C4-2B (cell line): ENCODE measurements around the gene FGFRL1.

Source experiments
- H3K27ac ChIP-seq: fragments of 450-650 bp; 2 replicates; pipeline ENCODE4 v1.5.1; 2017
- ZFX ChIP-seq: fragments of 450-650 bp; IDR thresholded peaks from 2 replicates; pipeline ENCODE4 v1.6.1; 2017
- TF ChIP-seq, protein P1 (sequence below): fragments of 450-650 bp; conservative IDR thresholded peaks from 2 replicates; pipeline ENCODE4 v1.5.1; 2017; ENCODE audit warnings: mild to moderate bottlenecking

The FGFRL1 gene

DNA sequence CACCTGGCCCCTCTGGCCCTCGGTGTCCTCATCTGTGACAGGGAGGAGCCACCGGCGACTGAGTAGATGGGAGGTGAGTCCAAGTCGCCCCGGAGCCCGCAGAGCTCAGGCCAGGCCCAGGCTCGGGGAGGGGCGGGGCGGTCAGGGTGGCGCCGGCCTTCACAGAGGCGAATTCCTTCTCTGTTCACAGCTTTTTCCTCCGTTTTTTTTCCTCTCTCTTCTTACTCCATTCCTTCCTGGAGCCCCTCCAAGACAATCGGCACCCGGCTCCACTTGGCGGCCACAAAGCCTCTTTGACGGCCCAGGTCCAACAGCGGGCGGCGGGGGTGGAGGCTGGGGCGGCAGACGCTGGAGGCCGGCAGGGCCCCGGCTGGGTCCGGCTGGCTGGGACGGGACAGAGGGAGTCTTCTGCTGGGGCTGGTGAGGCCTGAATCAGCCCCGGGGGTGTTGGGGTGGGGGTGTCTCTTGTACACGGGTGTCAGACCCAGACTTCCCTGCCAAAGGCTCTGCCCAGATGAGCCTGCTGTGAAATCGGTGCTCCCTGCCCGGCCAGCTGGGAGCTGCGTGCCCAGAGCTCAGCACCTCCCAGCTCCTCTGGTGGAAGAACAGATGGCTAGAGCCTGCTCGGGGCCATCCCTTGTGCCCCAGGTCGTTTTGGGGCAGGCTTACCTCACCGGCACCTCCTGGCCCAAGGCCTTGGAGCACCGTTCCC lies 22.6 kb downstream of the FGFRL1 start:
- H3K27ac ChIP-seq: no peak overlapping the region
- TF ChIP-seq ZFX: no peak
- TF ChIP-seq, protein P1, sequence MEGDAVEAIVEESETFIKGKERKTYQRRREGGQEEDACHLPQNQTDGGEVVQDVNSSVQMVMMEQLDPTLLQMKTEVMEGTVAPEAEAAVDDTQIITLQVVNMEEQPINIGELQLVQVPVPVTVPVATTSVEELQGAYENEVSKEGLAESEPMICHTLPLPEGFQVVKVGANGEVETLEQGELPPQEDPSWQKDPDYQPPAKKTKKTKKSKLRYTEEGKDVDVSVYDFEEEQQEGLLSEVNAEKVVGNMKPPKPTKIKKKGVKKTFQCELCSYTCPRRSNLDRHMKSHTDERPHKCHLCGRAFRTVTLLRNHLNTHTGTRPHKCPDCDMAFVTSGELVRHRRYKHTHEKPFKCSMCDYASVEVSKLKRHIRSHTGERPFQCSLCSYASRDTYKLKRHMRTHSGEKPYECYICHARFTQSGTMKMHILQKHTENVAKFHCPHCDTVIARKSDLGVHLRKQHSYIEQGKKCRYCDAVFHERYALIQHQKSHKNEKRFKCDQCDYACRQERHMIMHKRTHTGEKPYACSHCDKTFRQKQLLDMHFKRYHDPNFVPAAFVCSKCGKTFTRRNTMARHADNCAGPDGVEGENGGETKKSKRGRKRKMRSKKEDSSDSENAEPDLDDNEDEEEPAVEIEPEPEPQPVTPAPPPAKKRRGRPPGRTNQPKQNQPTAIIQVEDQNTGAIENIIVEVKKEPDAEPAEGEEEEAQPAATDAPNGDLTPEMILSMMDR: no peak

DNA sequence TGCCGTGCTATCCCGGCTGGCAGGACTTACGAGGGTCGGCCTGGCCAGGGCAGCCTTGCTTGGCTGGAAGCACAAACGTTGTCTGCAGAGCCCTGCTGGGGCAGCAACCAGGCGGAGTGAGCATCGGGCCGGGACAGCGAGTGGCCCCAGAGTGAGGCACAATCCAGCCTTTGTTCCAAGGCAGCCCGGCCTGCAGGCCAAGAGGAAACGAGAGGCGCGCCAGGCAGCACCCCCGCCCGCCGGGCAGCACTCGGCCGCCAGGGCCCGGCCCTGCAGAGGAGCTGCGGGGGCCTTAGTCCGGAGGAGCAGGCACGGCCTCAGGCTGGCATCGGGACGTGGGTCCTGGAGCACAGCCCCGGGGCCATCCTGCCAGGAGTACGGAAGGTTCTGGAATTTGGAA lies 24.1 kb downstream of the FGFRL1 start:
- H3K27ac ChIP-seq: no peak overlapping the region
- TF ChIP-seq, protein P1: no peak
- no peak for TF ChIP-seq ZFX

DNA sequence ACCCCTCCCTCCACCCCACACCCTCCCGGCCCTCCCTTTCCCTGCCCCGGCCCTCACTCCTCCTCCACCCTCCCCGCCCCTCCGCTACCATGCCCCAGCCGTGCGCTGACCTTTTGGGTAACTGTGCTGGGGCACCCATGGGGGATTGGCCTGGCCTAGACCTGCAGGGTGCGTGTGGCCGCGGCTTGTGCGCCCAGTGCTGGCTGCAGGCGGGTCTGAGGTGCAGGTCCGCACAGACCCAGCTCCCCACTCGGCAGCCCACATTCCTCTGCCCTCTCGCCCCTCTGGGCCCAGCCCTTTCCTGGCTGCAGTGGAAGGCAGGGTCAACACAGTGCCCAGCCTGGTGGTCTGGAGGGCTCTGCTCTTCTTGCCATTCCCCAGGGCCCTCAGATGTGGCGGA lies 24.7 kb downstream of the FGFRL1 start:
- no peak for TF ChIP-seq ZFX
- TF ChIP-seq, protein P1: no peak
- H3K27ac ChIP-seq: no peak overlapping the region

DNA sequence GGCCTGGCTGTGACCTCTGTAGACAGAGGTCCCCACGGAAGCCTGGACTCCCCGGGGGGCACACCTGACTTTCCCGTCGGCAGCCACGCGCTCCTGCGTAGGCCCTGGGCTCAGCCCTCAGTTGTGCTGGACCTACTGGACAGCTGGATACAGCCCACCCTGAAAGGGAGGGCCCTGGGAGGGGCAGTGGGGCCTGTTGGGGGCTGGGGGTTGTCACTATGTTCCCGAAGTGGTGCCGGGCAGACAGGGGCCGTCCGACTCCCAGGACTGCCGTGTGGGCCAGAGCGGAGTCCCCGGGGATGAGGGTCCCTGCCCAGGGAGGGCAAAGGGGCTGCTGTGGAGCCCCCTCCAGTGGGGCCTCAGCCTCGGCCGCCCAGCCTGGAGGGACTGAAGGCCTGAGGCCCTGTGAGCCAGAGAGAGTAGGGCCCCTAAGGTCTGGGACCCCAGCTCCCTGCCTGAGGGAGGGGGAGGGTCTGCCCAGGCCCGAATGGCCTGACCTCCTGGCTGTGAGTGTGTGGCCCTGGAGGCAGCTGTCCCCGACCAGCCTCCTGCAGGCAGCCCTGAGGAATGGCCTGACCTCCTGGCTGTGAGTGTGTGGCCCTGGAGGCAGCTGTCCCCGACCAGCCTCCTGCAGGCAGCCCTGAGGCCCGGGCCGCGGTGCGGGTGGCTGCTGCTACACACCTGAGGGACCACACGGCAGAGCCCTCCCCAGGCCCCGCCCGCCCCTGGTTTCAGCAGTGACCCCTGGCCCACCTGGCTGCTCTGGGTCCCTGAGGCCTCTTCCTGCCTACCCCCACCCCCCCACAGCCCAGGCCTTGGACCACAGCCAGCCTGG lies 25.8 kb downstream of the FGFRL1 start:
- TF ChIP-seq ZFX: no peak
- TF ChIP-seq, protein P1: no peak
- H3K27ac ChIP-seq: no peak overlapping the region

DNA sequence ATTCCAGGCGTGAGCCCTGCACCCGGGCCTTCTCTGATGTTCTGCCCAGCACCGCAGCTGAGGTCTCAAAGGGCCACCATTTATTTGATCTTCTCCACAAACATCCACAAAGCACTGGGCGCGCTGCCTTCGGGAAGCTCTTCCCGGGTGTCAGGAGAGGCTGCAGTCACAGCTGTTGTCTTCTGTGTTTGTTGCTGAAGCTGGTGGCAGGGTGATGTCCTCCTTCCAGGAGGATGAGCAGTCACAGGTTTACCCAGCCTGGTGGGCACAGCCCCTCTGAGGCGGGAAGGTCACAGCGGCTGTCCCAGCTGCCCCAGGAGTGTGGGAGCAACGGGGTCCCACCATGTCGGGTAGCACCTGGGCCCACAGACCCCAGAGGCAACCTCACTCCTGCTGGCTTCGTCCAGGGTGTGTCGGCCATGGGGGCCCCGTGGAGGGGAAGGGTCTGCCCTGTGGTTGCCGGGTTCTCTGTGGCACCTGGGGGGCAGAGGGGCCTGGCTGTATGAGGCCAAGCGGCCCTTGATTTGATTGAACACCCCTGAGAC lies 27.6 kb downstream of the FGFRL1 start:
- H3K27ac ChIP-seq: peak overlapping the region; percentile 83
- TF ChIP-seq, protein P1: no peak
- no peak for TF ChIP-seq ZFX

DNA sequence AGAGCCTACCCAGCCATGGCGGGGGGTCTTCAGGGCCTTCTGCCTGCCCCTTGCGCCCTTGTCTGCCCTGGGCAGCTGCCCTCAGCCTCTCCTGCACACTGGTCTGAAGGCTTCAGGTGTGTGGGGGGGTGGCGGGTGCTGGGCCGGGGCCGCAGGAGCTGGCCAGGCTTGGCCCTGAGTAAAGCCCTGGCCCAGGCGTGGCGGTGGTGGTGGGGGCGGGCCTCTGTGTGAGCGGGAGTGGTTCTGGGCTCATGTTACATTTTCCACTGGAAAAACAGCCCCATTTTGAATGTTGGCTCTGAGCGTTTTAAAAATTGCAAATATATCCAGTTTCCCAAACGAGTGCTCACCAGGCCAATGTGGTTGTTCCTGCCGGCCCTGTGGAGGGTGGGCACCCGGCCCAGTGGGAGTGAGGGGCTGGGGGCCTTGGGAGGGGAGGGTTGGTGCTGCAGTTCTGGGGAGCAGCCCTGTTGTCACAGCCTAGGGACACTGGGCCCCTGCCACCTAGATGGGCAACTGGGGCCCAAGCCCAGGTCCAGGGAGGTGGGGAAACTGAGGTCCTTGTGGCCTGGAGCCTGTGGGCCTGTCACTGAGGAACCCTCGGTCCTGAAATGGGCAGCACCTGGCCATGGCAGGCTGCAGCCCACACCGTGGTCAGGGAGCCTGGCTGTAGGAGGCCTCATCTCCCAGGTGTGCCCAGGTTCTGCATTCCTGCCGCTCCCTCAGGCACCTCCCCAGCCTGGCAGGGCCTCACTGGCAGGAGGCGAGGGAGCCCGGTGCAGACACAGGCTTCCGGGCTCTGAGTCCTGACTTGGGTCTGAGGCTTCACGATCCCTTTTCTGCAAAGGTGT lies 28.3 kb downstream of the FGFRL1 start:
- TF ChIP-seq, protein P1: no peak
- TF ChIP-seq ZFX: peak; percentile 18; the same call in 1 of the 2 replicates
- peak overlapping the region; percentile 83 for H3K27ac ChIP-seq
